Hepatocyte (in vitro differentiated cells): ENCODE measurements around the gene CCDC82.

Experiments
- CTCF ChIP-seq: fragments of 200-600 bp; sonication (generic); IDR thresholded peaks from 2 replicates; pipeline ENCODE4 v1.5.1; 2016; ENCODE audit warnings: antibody characterized with exemption, mild to moderate bottlenecking; ENCODE audit not compliant: poor library complexity
- EZH2 ChIP-seq: fragments of 200-600 bp; sonication (generic); IDR thresholded peaks from 2 replicates; pipeline ENCODE4 v1.6.1; 2016; ENCODE audit warnings: antibody characterized with exemption, mild to moderate bottlenecking, borderline replicate concordance

- TF ChIP-seq CTCF (no peak), EZH2 (no peak)
Measured at GRCh38 chr11:96430668-96431067, 41.0 kb upstream of the CCDC82 start.
